Vagina (tissue), 2 donors: ENCODE measurements around the gene NTN3.

ENCODE experiments used
- CTCF ChIP-seq, 3 experiments: fragments of 450-650 bp in 2 of 3; fragments of 200-600 bp in 1 of 3; sonication (generic) in 1 of 3; IDR thresholded peaks; one replicate each; pipeline ENCODE4 v1.5.1; 2017 to 2019; ENCODE audit warnings: antibody characterized with exemption in 3 of 3, mild to moderate bottlenecking in 2 of 3, moderate library complexity in 2 of 3
- POLR2AphosphoS5 ChIP-seq, 2 donors: sonication (generic); formaldehyde crosslinking; IDR thresholded peaks; one replicate each; pipeline ENCODE4 v1.9.0; 2017; ENCODE audit warnings: antibody characterized with exemption in 2 of 2, mild to moderate bottlenecking in 2 of 2, low read depth in 1 of 2; ENCODE audit not compliant: insufficient read depth in 1 of 2

GRCh38 chr16:2474877-2475412 lies 3.8 kb downstream of the NTN3 start, which contains the start of gene TBC1D24:
- TF ChIP-seq CTCF (IDR thresholded peaks at IDR 0.05) (no peak), POLR2AphosphoS5 (IDR thresholded peaks at IDR 0.05; ENCODE audit: insufficient read depth in 1 of 2, low read depth in 1 of 2) (peak in 1 of 2 donors; percentile 51)
